Endothelial cell of umbilical vein (primary cell): ENCODE data around the gene PTPRF. TPM values are rescaled to one million over a fixed set of nuclear protein-coding genes. Genes with fewer than 3 reads are reported as not detected.

Experiments used
- BruUV-seq: library from RNA; stranded (reverse); fragments of 400-500 nt; replicated peaks from 2 replicates; lab custom pipeline; 2021; lab: Mats Ljungman, UMichigan
- CTCF ChIA-PET: fragments of 300-600, 350-600 bp; sonication (Branson Sonifier 250); formaldehyde crosslinking; loops from one replicate; lab custom pipeline; 2021; ENCODE audit warnings: antibody characterized with exemption, inconsistent platforms; lab: Charles Lee
- POLR2A ChIA-PET: fragments of 300-600, 350-600 bp; sonication (Branson Sonifier 250); formaldehyde crosslinking; loops from one replicate; lab custom pipeline; 2021; ENCODE audit warnings: antibody characterized with exemption, inconsistent platforms; lab: Charles Lee
- DNase-seq: peaks from one replicate; pipeline ENCODE4 v3.0.0-alpha.2; 2011; ENCODE audit warnings: low read depth, low spot score
- FAIRE-seq: peaks from 2 replicates; lab custom pipeline; 2011; peaks lifted over from hg19 to GRCh38; lab: Jason Lieb, UNC
- H2AFZ ChIP-seq: 2 replicates; pipeline ENCODE4 v1.6.0; 2012; ENCODE audit warnings: low read depth, low read length, control low read depth, inconsistent platforms
- H3K27ac ChIP-seq: 2 replicates; pipeline ENCODE4 v1.5.1; 2011; ENCODE audit warnings: low read depth, mild to moderate bottlenecking, control low read depth, low read length, moderate library complexity; ENCODE audit not compliant: insufficient read depth
- H3K27me3 ChIP-seq, 2 experiments: 2 replicates each; pipeline versions ENCODE4 v1.6.0 to v1.6.1; 2011; ENCODE audit warnings: low read length in 2 of 2, mixed read lengths in 1 of 2; ENCODE audit not compliant: control insufficient read depth in 2 of 2, insufficient read depth in 2 of 2
- H3K36me3 ChIP-seq, 2 experiments: 2 replicates in 1 of 2; 3 replicates in 1 of 2; pipeline ENCODE4 v1.5.1; 2011; ENCODE audit warnings: low read length in 2 of 2, mild to moderate bottlenecking in 1 of 2, moderate library complexity in 1 of 2; ENCODE audit not compliant: control insufficient read depth in 2 of 2, insufficient read depth in 2 of 2; ENCODE audit errors: extremely low read depth in 1 of 2
- H3K4me1 ChIP-seq: 3 replicates; pipeline ENCODE4 v1.5.1; 2011; ENCODE audit warnings: mild to moderate bottlenecking, low read length; ENCODE audit not compliant: control insufficient read depth, insufficient read depth; ENCODE audit errors: extremely low read depth
- H3K4me2 ChIP-seq: 2 replicates; pipeline ENCODE4 v1.6.1; 2011; ENCODE audit warnings: low read length, control low read depth, mixed read lengths; ENCODE audit not compliant: insufficient read depth
- H3K4me3 ChIP-seq, 3 experiments: fragments of 200-600 bp in 1 of 3; sonication (generic), shearing (Covaris generic) in 1 of 3; replicated peaks in 1 of 3; 2 replicates each; pipeline ENCODE4 v1.5.1; 2011 to 2016; ENCODE audit warnings: control low read depth in 3 of 3, low read length in 3 of 3, mild to moderate bottlenecking in 2 of 3, inconsistent platforms in 1 of 3, low read depth in 1 of 3, moderate library complexity in 1 of 3; ENCODE audit not compliant: insufficient read depth in 1 of 3
- H3K79me2 ChIP-seq: 2 replicates; pipeline ENCODE4 v1.6.0; 2012; ENCODE audit warnings: low read length, inconsistent platforms; ENCODE audit not compliant: control insufficient read depth, insufficient read depth
- H3K9ac ChIP-seq: replicated peaks from 2 replicates; pipeline ENCODE3; 2011; ENCODE audit warnings: low read length, control low read depth; ENCODE audit not compliant: insufficient read depth; ENCODE audit errors: extremely low read depth
- H3K9me1 ChIP-seq: replicated peaks from 3 replicates; pipeline ENCODE4 v1.6.0; 2011; ENCODE audit warnings: mild to moderate bottlenecking, low read length; ENCODE audit not compliant: control insufficient read depth, insufficient read depth; ENCODE audit errors: extremely low read depth
- H3K9me3 ChIP-seq: replicated peaks from 2 replicates; pipeline ENCODE4 v1.5.1; 2012; ENCODE audit warnings: low read length, inconsistent platforms; ENCODE audit not compliant: control insufficient read depth, insufficient read depth
- H4K20me1 ChIP-seq: replicated peaks from 2 replicates; pipeline ENCODE3; 2011; ENCODE audit warnings: mild to moderate bottlenecking, low read length; ENCODE audit not compliant: control insufficient read depth, insufficient read depth; ENCODE audit errors: extremely low read depth
- CTCF ChIP-seq, 2 donors: IDR thresholded peaks; 1 replicate in 1 of 2; 2 replicates in 1 of 2; pipeline ENCODE4 v1.5.1; 2011; ENCODE audit warnings: low read length in 2 of 2, mild to moderate bottlenecking in 2 of 2, moderate library complexity in 2 of 2, control low read depth in 1 of 2, inconsistent platforms in 1 of 2, low read depth in 1 of 2; ENCODE audit not compliant: insufficient read depth in 1 of 2; ENCODE audit errors: extremely low read depth in 1 of 2
- EZH2 ChIP-seq: IDR thresholded peaks from 2 replicates; pipeline ENCODE4 v1.6.1; 2012; ENCODE audit warnings: borderline replicate concordance, low read depth, mild to moderate bottlenecking, moderate library complexity, low read length, inconsistent platforms; ENCODE audit not compliant: severe bottlenecking
- GATA2 ChIP-seq: IDR thresholded peaks from 2 replicates; pipeline ENCODE4 v1.7.0; 2011; ENCODE audit warnings: low read depth, mild to moderate bottlenecking, moderate library complexity, mixed read lengths, low read length; ENCODE audit not compliant: insufficient read length, insufficient read depth
- MAX ChIP-seq: IDR thresholded peaks from 2 replicates; pipeline ENCODE4 v1.6.1; 2011; ENCODE audit not compliant: insufficient read depth, insufficient read length
- MYC ChIP-seq: IDR thresholded peaks from one replicate; pipeline ENCODE4 v1.6.1; 2011; ENCODE audit warnings: mild to moderate bottlenecking, low read depth, low read length
- POLR2A ChIP-seq: IDR thresholded peaks from 2 replicates; pipeline ENCODE4 v1.6.1; 2012; ENCODE audit warnings: low read depth, mild to moderate bottlenecking, control low read depth, low read length
- POLR2AphosphoS5 ChIP-seq: IDR thresholded peaks from 2 replicates; pipeline ENCODE4 v1.6.1; 2012; ENCODE audit warnings: low read depth, mild to moderate bottlenecking, control low read depth, low read length, moderate library complexity; ENCODE audit not compliant: insufficient read depth
- dilution Hi-C: fragments of 300-500 bp; cut with MboI; formaldehyde crosslinking; loops from one replicate; pipeline ENCODE4 v1.15.0; 2019; ENCODE audit warnings: low sequenced_read_pairs; ENCODE audit not compliant: extremely low pct_ligation_motif_present
- intact Hi-C: fragments of 100-400 bp; cut with micrococcal nuclease; formaldehyde crosslinking; loops from one replicate; pipeline ENCODE4 v1.10.0; 2022
- polyA plus RNA-seq, 4 experiments: library from polyadenylated mRNA; depleted of rRNA in 3 of 4; stranded (reverse) in 3 of 4; unstranded in 1 of 4; fragments of >200 nt; gene quantifications; 2 replicates each; pipeline versions ENCODE4 v1.2.1 to v1.2.3, GENCODE V29; 2011 to 2012; ENCODE audit warnings: missing spikeins in 1 of 4
- total RNA-seq: library from RNA; stranded (reverse); gene quantifications from 2 replicates; pipeline ENCODE4 v1.2.3, GENCODE V29; 2021

PTPRF gene
- total and polyA plus RNA-seq, 2 donors (not counting 3 experiments of a cell fraction or from before 2014, with no cell fraction given): 217 to 338 TPM

GRCh38 chr1:43668956-43669355, 138.3 kb downstream of the PTPRF start:
- H2AFZ ChIP-seq: no peak overlapping the region
- BruUV-seq: no TSS peak
- no peak for FAIRE-seq
- H4K20me1 ChIP-seq: no peaks in the 10 kb centered on the region
- no peak overlapping the region for H3K4me2 ChIP-seq
- H3K27me3 ChIP-seq: no peaks in the 10 kb centered on the region
- no peaks in the 10 kb centered on the region for H3K4me1 ChIP-seq
- dilution Hi-C loops (no loop called here), intact Hi-C loops (no loop called here)
- no peaks in the 10 kb centered on the region for H3K79me2 ChIP-seq
- no peak for DNase-seq
- H3K4me3 ChIP-seq: no peak overlapping the region
- no peaks in the 10 kb centered on the region for H3K9me1 ChIP-seq
- TF ChIP-seq MYC (no peak), POLR2A (no peak), POLR2AphosphoS5 (no peak)
- ChIA-PET POLR2A (interaction anchor here (1.0 kb wide), 1 partner anchor 12 kb away, joined by 4 read pairs; no protein-coding TSS in a partner anchor), CTCF (no interaction called here)
- no peak overlapping the region for H3K9ac ChIP-seq
- no peaks in the 10 kb centered on the region for H3K9me3 ChIP-seq
- peaks cover 43 to 65% of the 10 kb centered on the region in 2 experiments for H3K36me3 ChIP-seq
- no peak overlapping the region for H3K27ac ChIP-seq

GRCh38 chr1:43669878-43670277, 139.2 kb downstream of the PTPRF start:
- no peak overlapping the region for H3K9ac ChIP-seq
- H3K4me1 ChIP-seq: no peaks in the 10 kb centered on the region
- FAIRE-seq: no peak
- no TSS peak for BruUV-seq
- no peaks in the 10 kb centered on the region for H3K9me3 ChIP-seq
- H3K9me1 ChIP-seq: no peaks in the 10 kb centered on the region
- H3K27me3 ChIP-seq: no peaks in the 10 kb centered on the region
- no peak overlapping the region for H3K4me2 ChIP-seq
- CTCF ChIA-PET: no interaction called here
- no peaks in the 10 kb centered on the region for H3K79me2 ChIP-seq
- peaks cover 41 to 59% of the 10 kb centered on the region in 2 experiments for H3K36me3 ChIP-seq
- no peak for DNase-seq
- H3K27ac ChIP-seq: no peak overlapping the region
- POLR2A ChIA-PET: no interaction called here
- H4K20me1 ChIP-seq: no peaks in the 10 kb centered on the region
- no peak for TF ChIP-seq EZH2
- no peak for TF ChIP-seq MAX
- TF ChIP-seq GATA2: no peak
- no peak for TF ChIP-seq CTCF (IDR thresholded peaks at IDR 0.05; ENCODE audit: extremely low read depth in 1 of 2, insufficient read depth in 1 of 2, low read depth in 1 of 2, low read length in 2 of 2)
- no peak overlapping the region for H2AFZ ChIP-seq
- intact Hi-C loops: no loop called here
- H3K4me3 ChIP-seq: no peak overlapping the region
- dilution Hi-C loops: no loop called here
